H9 (cell line): ENCODE measurements around the gene SLC5A12. TPM values are rescaled to one million over a fixed set of nuclear protein-coding genes. Genes with fewer than 3 reads are reported as not detected.

Experiments
- DNase-seq: peaks from one replicate; pipeline ENCODE4 v3.0.0-alpha.2; 2017
- H2AFZ ChIP-seq: one replicate; pipeline ENCODE4 v1.6.1; 2013; ENCODE audit warnings: mild to moderate bottlenecking, low read length, control low read depth, moderate library complexity
- H2AK5ac ChIP-seq: 2 replicates; pipeline ENCODE4 v1.6.1; 2013; ENCODE audit warnings: low read length, control low read depth, mixed read lengths; ENCODE audit not compliant: insufficient read length
- H2BK120ac ChIP-seq: one replicate; pipeline ENCODE4 v1.6.1; 2013; ENCODE audit warnings: low read depth, mild to moderate bottlenecking, low read length, control low read depth, inconsistent platforms; ENCODE audit not compliant: poor library complexity, severe bottlenecking
- H2BK12ac ChIP-seq: 2 replicates; pipeline ENCODE4 v1.6.1; 2013; ENCODE audit warnings: low read length, control low read depth, mixed read lengths, low read depth; ENCODE audit not compliant: insufficient read length
- H2BK15ac ChIP-seq: 2 replicates; pipeline ENCODE4 v1.6.1; 2013; ENCODE audit warnings: low read depth, low read length, control low read depth
- H2BK20ac ChIP-seq: one replicate; pipeline ENCODE4 v1.6.1; 2013; ENCODE audit warnings: low read depth, mild to moderate bottlenecking, low read length, control low read depth, inconsistent platforms; ENCODE audit not compliant: poor library complexity, severe bottlenecking
- H2BK5ac ChIP-seq: 2 replicates; pipeline ENCODE4 v1.6.1; 2013; ENCODE audit warnings: low read length, control low read depth, mixed read lengths; ENCODE audit not compliant: insufficient read length
- H3K14ac ChIP-seq: 2 replicates; pipeline ENCODE4 v1.6.1; 2013; ENCODE audit warnings: low read length, control low read depth; ENCODE audit not compliant: insufficient read depth
- H3K18ac ChIP-seq: 2 replicates; pipeline ENCODE4 v1.6.1; 2013; ENCODE audit warnings: low read depth, mild to moderate bottlenecking, mixed read lengths, low read length, control low read depth; ENCODE audit not compliant: insufficient read length
- H3K23ac ChIP-seq: 2 replicates; pipeline ENCODE4 v1.6.1; 2013; ENCODE audit warnings: low read length, control low read depth, mixed read lengths, low read depth; ENCODE audit not compliant: insufficient read length
- H3K23me2 ChIP-seq: 2 replicates; pipeline ENCODE4 v1.6.1; 2013; ENCODE audit warnings: low read depth, mild to moderate bottlenecking, mixed read lengths, low read length, control low read depth; ENCODE audit not compliant: insufficient read length, poor library complexity, severe bottlenecking
- H3K27ac ChIP-seq: 2 replicates; pipeline ENCODE4 v1.5.1; 2013; ENCODE audit warnings: low read length, control low read depth, mixed read lengths, low read depth; ENCODE audit not compliant: insufficient read length
- H3K27me3 ChIP-seq: 2 replicates; pipeline ENCODE4 v1.6.1; 2013; ENCODE audit warnings: low read length, control low read depth, inconsistent platforms; ENCODE audit not compliant: insufficient read depth
- H3K4ac ChIP-seq: 2 replicates; pipeline ENCODE4 v1.6.1; 2013; ENCODE audit warnings: low read depth, mild to moderate bottlenecking, control low read depth, inconsistent platforms, low read length, moderate library complexity
- H3K4me1 ChIP-seq: 2 replicates; pipeline ENCODE4 v1.6.1; 2013; ENCODE audit warnings: low read length, control low read depth, inconsistent platforms; ENCODE audit not compliant: insufficient read depth
- H3K4me2 ChIP-seq: 2 replicates; pipeline ENCODE4 v1.6.1; 2013; ENCODE audit warnings: low read length, control low read depth, mixed read lengths; ENCODE audit not compliant: insufficient read length, insufficient read depth
- H3K56ac ChIP-seq: 2 replicates; pipeline ENCODE4 v1.6.1; 2013; ENCODE audit warnings: low read depth, mild to moderate bottlenecking, mixed read lengths, low read length, control low read depth; ENCODE audit not compliant: insufficient read length
- H3K79me1 ChIP-seq: 2 replicates; pipeline ENCODE4 v1.6.1; 2013; ENCODE audit warnings: low read depth, mild to moderate bottlenecking, moderate library complexity, low read length, control low read depth, inconsistent platforms; ENCODE audit not compliant: insufficient read depth, poor library complexity, severe bottlenecking
- H3K79me2 ChIP-seq: 2 replicates; pipeline ENCODE4 v1.6.1; 2013; ENCODE audit warnings: low read length, control low read depth, inconsistent platforms; ENCODE audit not compliant: insufficient read depth
- H3K9ac ChIP-seq: 2 replicates; pipeline ENCODE4 v1.6.1; 2013; ENCODE audit warnings: low read length, control low read depth, mixed read lengths; ENCODE audit not compliant: insufficient read length; ENCODE audit errors: extremely low read depth
- H3K9me3 ChIP-seq: one replicate; pipeline ENCODE4 v1.6.1; 2013; ENCODE audit warnings: low read depth, low read length, inconsistent platforms; ENCODE audit not compliant: control insufficient read depth
- H3T11ph ChIP-seq: one replicate; pipeline ENCODE4 v1.6.1; 2013; ENCODE audit warnings: mild to moderate bottlenecking, low read length, control low read depth, inconsistent platforms
- H4K20me1 ChIP-seq: one replicate; pipeline ENCODE4 v1.6.1; 2013; ENCODE audit not compliant: control insufficient read depth, insufficient read length, insufficient read depth
- H4K5ac ChIP-seq: 2 replicates; pipeline ENCODE4 v1.6.1; 2013; ENCODE audit warnings: low read depth, mild to moderate bottlenecking, mixed read lengths, low read length, control low read depth; ENCODE audit not compliant: insufficient read length
- H4K8ac ChIP-seq: replicated peaks from 2 replicates; pipeline ENCODE4 v1.6.1; 2013; ENCODE audit warnings: low read length, control low read depth, mixed read lengths, low read depth; ENCODE audit not compliant: insufficient read length
- H4K91ac ChIP-seq: 2 replicates; pipeline ENCODE4 v1.6.1; 2013; ENCODE audit warnings: low read depth, mild to moderate bottlenecking, moderate library complexity, mixed read lengths, low read length, control low read depth; ENCODE audit not compliant: insufficient read length
- H3K27ac Mint-ChIP-seq, 3 experiments: 2 replicates in 2 of 3; 3 replicates in 1 of 3; pipeline ENCODE4 v1.8.0; 2020 to 2021; ENCODE audit warnings: mixed read lengths in 3 of 3, mild to moderate bottlenecking in 1 of 3, moderate library complexity in 1 of 3
- H3K27me3 Mint-ChIP-seq: 2 replicates; pipeline ENCODE4 v1.8.0; 2021; ENCODE audit warnings: low read depth, mild to moderate bottlenecking, moderate library complexity, mixed read lengths
- H3K36me3 Mint-ChIP-seq, 3 experiments: 2 replicates in 2 of 3; 3 replicates in 1 of 3; pipeline ENCODE4 v1.8.0; 2020 to 2021; ENCODE audit warnings: low read depth in 3 of 3, mixed read lengths in 3 of 3; ENCODE audit not compliant: insufficient read depth in 1 of 3
- H3K4me1 Mint-ChIP-seq, 2 experiments: 2 replicates each; pipeline ENCODE4 v1.8.0; 2020; ENCODE audit warnings: mixed read lengths in 2 of 2
- H3K4me3 Mint-ChIP-seq, 2 experiments: 2 replicates in 1 of 2; 3 replicates in 1 of 2; pipeline ENCODE4 v1.8.0; 2020 to 2021; ENCODE audit warnings: mild to moderate bottlenecking in 2 of 2, mixed read lengths in 2 of 2, moderate library complexity in 1 of 2
- H3K9me3 Mint-ChIP-seq, 2 experiments: 2 replicates in 1 of 2; 3 replicates in 1 of 2; pipeline ENCODE4 v1.8.0; 2020; ENCODE audit warnings: mild to moderate bottlenecking in 2 of 2, mixed read lengths in 2 of 2, moderate library complexity in 1 of 2
- WGBS: extraction: QIAGEN DNeasy Blood & Tissue Kit; methylation state at CpG from one replicate; pipeline ENCODE4 v1.1.7; 2013; ENCODE audit warnings: missing lambda C conversion rate, low lambda C conversion rate, mixed read lengths; ENCODE audit not compliant: insufficient read length; ENCODE audit errors: extremely low coverage; 5-methylcytosine and 5-hydroxymethylcytosine counted together
- total RNA-seq: library from RNA; stranded (reverse); gene quantifications from 2 replicates; pipeline ENCODE4 v1.2.1, GENCODE V29; 2021
- TF ChIP-seq, protein P1 (sequence below): fragments of 200-600 bp; sonication (generic); conservative IDR thresholded peaks from 3 replicates; pipeline ENCODE4 v1.8.0; 2021; ENCODE audit warnings: antibody characterized with exemption, mild to moderate bottlenecking

Gene SLC5A12
- total RNA-seq, 1 experiment from 2014 or later: 2.7 TPM

DNA sequence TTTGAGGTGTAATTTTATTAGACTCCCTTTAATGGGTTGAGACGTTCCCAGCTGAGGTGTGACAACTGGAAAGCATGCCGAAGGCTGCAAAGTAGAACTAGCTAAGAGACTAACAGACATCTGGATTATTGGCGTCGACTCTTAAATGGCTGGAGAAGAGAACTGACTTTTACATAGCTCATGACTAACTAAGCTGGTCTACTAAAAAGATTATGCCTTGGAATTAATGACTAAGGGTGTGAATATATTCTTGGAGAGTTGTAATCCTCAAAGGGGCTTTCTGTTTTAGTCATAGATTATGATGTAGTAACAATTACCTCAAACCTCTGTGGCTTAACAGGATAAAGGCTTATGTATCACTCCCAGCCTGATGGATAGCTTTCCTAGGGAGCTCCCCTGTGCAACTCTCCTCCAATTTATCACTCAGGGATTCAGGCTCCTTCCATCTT is 39.5 kb upstream of the SLC5A12 start:
- Histone ChIP-seq H3K23ac (no peak overlapping the region), H3K27me3 (no peaks in the 10 kb centered on the region), H3K79me2 (no peaks in the 10 kb centered on the region), H3K9ac (no peak overlapping the region), H2AK5ac (no peak overlapping the region), H2BK12ac (no peak overlapping the region), H4K8ac (no peak overlapping the region), H3K9me3 (no peaks in the 10 kb centered on the region), H2BK15ac (no peak overlapping the region), H4K91ac (no peak overlapping the region), H3K56ac (no peak overlapping the region), H2BK5ac (no peak overlapping the region), H4K5ac (no peak overlapping the region), H3K23me2 (no peaks in the 10 kb centered on the region), H3K18ac (no peak overlapping the region), H4K20me1 (no peaks in the 10 kb centered on the region), H2AFZ (no peak overlapping the region), H3K4ac (no peak overlapping the region), H2BK120ac (no peak overlapping the region), H3K4me2 (no peak overlapping the region), H2BK20ac (no peak overlapping the region), H3K4me1 (no peaks in the 10 kb centered on the region), H3K27ac (no peak overlapping the region), H3T11ph (no peak overlapping the region), H3K79me1 (no peaks in the 10 kb centered on the region), H3K14ac (no peak overlapping the region)
- no peaks in the 10 kb centered on the region; a peak in 1 of 7 replicates for H3K36me3 Mint-ChIP-seq
- no CpG with 5 or more reads among the region's 4 CpGs for WGBS
- no peak overlapping the region for H3K27ac Mint-ChIP-seq
- no peaks in the 10 kb centered on the region for H3K9me3 Mint-ChIP-seq
- no peak for DNase-seq
- peaks cover 7 to 8% of the 10 kb centered on the region in 2 experiments for H3K4me1 Mint-ChIP-seq
- no peaks in the 10 kb centered on the region; the same call in 1 of the 2 replicates for H3K27me3 Mint-ChIP-seq
- no peak overlapping the region for H3K4me3 Mint-ChIP-seq
- TF ChIP-seq, protein P1, sequence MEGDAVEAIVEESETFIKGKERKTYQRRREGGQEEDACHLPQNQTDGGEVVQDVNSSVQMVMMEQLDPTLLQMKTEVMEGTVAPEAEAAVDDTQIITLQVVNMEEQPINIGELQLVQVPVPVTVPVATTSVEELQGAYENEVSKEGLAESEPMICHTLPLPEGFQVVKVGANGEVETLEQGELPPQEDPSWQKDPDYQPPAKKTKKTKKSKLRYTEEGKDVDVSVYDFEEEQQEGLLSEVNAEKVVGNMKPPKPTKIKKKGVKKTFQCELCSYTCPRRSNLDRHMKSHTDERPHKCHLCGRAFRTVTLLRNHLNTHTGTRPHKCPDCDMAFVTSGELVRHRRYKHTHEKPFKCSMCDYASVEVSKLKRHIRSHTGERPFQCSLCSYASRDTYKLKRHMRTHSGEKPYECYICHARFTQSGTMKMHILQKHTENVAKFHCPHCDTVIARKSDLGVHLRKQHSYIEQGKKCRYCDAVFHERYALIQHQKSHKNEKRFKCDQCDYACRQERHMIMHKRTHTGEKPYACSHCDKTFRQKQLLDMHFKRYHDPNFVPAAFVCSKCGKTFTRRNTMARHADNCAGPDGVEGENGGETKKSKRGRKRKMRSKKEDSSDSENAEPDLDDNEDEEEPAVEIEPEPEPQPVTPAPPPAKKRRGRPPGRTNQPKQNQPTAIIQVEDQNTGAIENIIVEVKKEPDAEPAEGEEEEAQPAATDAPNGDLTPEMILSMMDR: no peak
